Tibial artery (tissue), 4 donors: ENCODE data around the gene GRSF1.

Source experiments
- DNase-seq, 2 donors: peaks; one replicate each; pipeline ENCODE4 v3.0.0-alpha.2; 2019
- H3K27ac ChIP-seq, 2 donors: fragments of 200-600 bp; sonication (generic) in 1 of 2; 1 replicate in 1 of 2; 2 replicates in 1 of 2; pipeline ENCODE4 v1.5.1; 2018 to 2019; ENCODE audit warnings: mild to moderate bottlenecking in 1 of 2
- H3K27me3 ChIP-seq, 2 donors: fragments of 200-600 bp; sonication (generic) in 1 of 2; one replicate each; pipeline versions ENCODE4 v1.5.1 to v1.6.0; 2016 to 2019
- H3K36me3 ChIP-seq, 3 donors: fragments of 200-600 bp; sonication (generic) in 2 of 3; one replicate each; pipeline ENCODE4 v1.5.1; 2016 to 2019; ENCODE audit warnings: mild to moderate bottlenecking in 2 of 3
- H3K4me1 ChIP-seq, 4 donors: fragments of 200-600 bp; sonication (generic) in 2 of 4; 1 replicate in 3 of 4; 2 replicates in 1 of 4; pipeline ENCODE4 v1.5.1; 2016 to 2019
- H3K4me3 ChIP-seq, 2 donors: fragments of 200-600 bp; sonication (generic) in 1 of 2; 1 replicate in 1 of 2; 2 replicates in 1 of 2; pipeline ENCODE4 v1.5.1; 2018 to 2019; ENCODE audit warnings: mild to moderate bottlenecking in 2 of 2
- H3K9me3 ChIP-seq, 3 donors: fragments of 200-600 bp; sonication (generic) in 1 of 3; one replicate each; pipeline ENCODE4 v1.5.1; 2016 to 2019
- intact Hi-C: fragments of 100-400 bp; cut with DNase I; formaldehyde crosslinking; loops from one replicate; pipeline ENCODE4 v1.15.0; 2023; ENCODE audit warnings: low total_unique reads
- TF ChIP-seq, protein P1 (sequence below), 2 experiments: fragments of 200-600 bp in 1 of 2; fragments of 450-650 bp in 1 of 2; IDR thresholded peaks; one replicate each; pipeline ENCODE4 v1.5.1; 2017 to 2019; ENCODE audit warnings: antibody characterized with exemption in 2 of 2, mild to moderate bottlenecking in 1 of 2, moderate library complexity in 1 of 2

GRSF1 gene

DNA sequence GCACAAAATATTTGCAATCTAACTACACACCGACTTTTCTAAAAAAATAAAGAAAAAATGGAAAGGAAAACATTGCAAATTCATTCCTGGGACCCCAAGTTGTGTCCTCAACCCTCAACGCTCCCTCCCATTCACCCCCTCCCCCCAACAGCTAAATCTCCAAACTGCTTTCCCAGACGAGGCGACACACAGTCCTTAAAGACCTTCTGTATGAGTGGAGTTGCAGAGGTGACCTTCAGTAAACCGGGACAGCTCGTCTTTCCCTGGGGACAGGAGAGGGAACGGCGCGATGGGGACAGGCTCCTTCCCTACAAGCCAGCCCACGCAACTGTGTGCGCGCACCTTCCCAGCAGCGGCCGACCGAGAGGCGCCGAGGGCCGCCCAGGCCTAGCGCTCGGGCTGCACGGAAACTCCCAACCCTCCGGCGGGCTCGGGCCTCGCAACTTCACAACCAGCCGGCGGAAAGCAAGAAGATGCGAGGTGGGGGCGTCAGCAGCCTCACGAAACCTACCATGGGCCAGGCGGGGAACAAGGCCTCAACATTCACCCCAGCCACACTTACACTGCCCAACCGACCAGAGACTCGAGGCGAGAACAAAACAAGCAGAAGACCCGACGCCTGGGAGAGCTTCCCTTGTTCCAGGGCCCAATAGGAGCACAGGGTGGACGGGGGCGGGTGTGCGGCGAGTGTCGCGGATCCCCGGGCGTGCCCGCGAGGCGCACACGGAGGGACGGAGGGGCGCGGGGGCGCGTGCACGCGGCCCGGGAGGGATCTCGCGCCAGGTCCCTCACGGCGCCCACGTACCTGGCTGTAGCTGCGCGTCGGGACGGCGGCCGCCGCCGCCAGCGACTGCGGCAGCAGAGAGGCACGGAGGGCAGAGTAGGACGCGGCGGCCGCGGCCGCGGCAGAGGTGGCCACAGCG is 763 bp downstream of the GRSF1 start:
- TF ChIP-seq, protein P1, sequence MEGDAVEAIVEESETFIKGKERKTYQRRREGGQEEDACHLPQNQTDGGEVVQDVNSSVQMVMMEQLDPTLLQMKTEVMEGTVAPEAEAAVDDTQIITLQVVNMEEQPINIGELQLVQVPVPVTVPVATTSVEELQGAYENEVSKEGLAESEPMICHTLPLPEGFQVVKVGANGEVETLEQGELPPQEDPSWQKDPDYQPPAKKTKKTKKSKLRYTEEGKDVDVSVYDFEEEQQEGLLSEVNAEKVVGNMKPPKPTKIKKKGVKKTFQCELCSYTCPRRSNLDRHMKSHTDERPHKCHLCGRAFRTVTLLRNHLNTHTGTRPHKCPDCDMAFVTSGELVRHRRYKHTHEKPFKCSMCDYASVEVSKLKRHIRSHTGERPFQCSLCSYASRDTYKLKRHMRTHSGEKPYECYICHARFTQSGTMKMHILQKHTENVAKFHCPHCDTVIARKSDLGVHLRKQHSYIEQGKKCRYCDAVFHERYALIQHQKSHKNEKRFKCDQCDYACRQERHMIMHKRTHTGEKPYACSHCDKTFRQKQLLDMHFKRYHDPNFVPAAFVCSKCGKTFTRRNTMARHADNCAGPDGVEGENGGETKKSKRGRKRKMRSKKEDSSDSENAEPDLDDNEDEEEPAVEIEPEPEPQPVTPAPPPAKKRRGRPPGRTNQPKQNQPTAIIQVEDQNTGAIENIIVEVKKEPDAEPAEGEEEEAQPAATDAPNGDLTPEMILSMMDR (IDR thresholded peaks at IDR 0.05): no peak
- DNase-seq: peak; percentile 61 to 84
- Histone ChIP-seq H3K4me3 (peak overlapping the region; percentile 89 to 91), H3K9me3 (no peaks in the 10 kb centered on the region), H3K27ac (peak overlapping the region; percentile 92 to 96), H3K4me1 (peaks cover 0 to 31% (median 18%) of the 10 kb centered on the region in 4 donors), H3K27me3 (no peaks in the 10 kb centered on the region), H3K36me3 (peaks cover 10 to 18% (median 12%) of the 10 kb centered on the region in 3 donors)
- intact Hi-C loops: loop anchor here (2.0 kb wide), 1 partner anchor 64 kb away; the partner anchor contains the start of gene MOB1B

DNA sequence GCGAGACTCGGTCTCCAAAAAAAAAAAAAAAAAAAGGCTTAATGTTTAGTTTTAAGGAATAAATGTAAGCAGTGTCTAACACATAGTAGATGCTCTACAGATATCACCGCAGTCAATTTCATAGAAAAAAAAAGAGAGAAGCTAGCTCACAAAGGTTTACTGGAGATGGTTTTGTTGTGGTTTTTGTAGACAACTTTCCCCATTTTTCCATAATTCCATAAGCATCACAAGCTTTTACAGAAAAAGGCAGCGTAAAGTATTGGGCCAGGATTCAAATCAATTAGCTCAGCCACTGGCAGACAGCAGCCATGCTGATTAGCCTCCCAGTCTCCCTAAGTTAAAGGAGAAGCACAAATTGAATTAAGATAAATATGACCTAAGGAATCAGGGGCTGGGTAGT is 1.5 kb downstream of the GRSF1 start:
- intact Hi-C loops: loop anchor here (2.0 kb wide), 1 partner anchor 65 kb away; the partner anchor contains the start of gene MOB1B
- DNase-seq: no peak
- Histone ChIP-seq H3K27me3 (no peaks in the 10 kb centered on the region), H3K4me3 (peak overlapping the region; percentile 89 to 91), H3K4me1 (peaks cover 0 to 31% (median 18%) of the 10 kb centered on the region in 4 donors), H3K27ac (peak overlapping the region; percentile 92 to 96), H3K9me3 (no peaks in the 10 kb centered on the region), H3K36me3 (peaks cover 16 to 25% (median 17%) of the 10 kb centered on the region in 3 donors)
- TF ChIP-seq, protein P1 (IDR thresholded peaks at IDR 0.05): no peak

DNA sequence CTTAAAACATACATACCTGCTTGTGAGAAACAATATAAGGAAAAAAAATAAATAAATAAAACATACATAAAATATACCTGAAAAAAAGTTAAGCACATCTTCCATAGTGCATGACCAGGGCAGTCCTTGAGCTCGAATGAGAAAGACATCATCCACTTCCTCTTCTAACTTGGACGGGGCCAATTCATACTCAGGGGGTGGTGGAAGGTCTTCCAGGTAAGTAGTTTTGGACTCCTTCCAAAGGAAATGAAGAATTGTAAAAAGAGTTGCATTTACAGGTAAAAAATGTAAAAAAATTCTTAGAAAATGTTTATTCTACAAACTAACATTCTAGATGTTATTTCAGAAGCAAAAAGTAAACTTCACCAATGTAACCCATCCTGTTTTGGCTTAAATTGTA is 3.6 kb downstream of the GRSF1 start:
- Histone ChIP-seq H3K27ac (no peak overlapping the region), H3K9me3 (no peaks in the 10 kb centered on the region), H3K36me3 (peaks cover 35 to 46% (median 37%) of the 10 kb centered on the region in 3 donors), H3K4me3 (no peak overlapping the region), H3K4me1 (peaks cover 0 to 31% (median 18%) of the 10 kb centered on the region in 4 donors), H3K27me3 (no peaks in the 10 kb centered on the region)
- intact Hi-C loops: no loop called here
- no peak for DNase-seq
- TF ChIP-seq, protein P1 (IDR thresholded peaks at IDR 0.05): no peak

DNA sequence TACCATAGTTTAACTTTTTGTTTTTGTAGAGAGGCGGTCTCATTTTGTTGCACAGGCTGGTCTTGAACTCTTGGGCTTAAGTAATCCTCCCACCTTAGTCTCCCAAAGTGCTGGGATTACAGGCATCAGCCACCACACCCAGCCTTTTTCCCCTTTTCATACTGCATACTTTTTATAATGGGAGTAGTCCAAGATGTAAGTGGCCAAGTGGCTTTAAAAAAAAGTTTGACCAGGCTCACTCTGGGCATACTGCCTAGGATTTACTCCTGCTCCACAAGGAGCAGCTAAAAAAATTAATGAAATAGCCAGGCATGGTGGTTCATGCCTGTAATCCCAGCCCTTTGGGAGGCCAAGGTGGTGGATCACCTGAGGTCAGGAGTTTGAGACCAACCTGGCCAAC is 6.0 kb downstream of the GRSF1 start:
- H3K4me3 ChIP-seq: no peak overlapping the region
- H3K27ac ChIP-seq: no peak overlapping the region
- peaks cover 0 to 31% (median 18%) of the 10 kb centered on the region in 4 donors for H3K4me1 ChIP-seq
- TF ChIP-seq, protein P1 (IDR thresholded peaks at IDR 0.05): no peak
- intact Hi-C loops: no loop called here
- peaks cover 56 to 70% (median 56%) of the 10 kb centered on the region in 3 donors for H3K36me3 ChIP-seq
- no peaks in the 10 kb centered on the region for H3K9me3 ChIP-seq
- DNase-seq: no peak
- H3K27me3 ChIP-seq: no peaks in the 10 kb centered on the region

DNA sequence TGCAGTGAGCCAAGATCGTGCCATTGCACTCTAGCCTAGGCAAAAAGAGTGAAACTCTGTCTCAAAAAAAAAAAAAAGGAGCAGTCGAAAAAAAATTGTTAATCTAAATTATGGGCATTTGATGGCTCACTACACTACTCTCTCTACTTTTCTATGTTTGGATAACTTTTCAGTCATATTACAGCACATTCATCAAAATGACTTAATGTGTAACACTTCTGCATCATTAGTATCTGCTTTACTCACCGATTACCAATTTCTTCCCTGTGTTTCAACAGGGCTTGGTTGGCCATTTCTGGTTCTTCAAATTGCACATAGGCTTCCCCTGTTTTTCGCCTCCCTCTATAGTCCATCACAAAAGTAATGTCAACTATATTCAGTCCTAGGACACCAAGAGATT is 8.4 kb downstream of the GRSF1 start:
- DNase-seq: no peak
- H3K36me3 ChIP-seq: peaks cover 68 to 87% (median 71%) of the 10 kb centered on the region in 3 donors
- H3K27ac ChIP-seq: no peak overlapping the region
- no peak overlapping the region for H3K4me3 ChIP-seq
- TF ChIP-seq, protein P1 (IDR thresholded peaks at IDR 0.05): no peak
- H3K9me3 ChIP-seq: no peaks in the 10 kb centered on the region
- intact Hi-C loops: no loop called here
- H3K4me1 ChIP-seq: peaks cover 0 to 7% (median 4%) of the 10 kb centered on the region in 4 donors
- H3K27me3 ChIP-seq: no peaks in the 10 kb centered on the region
